Fibroblast of skin of right biceps (primary cell): ENCODE measurements around the gene GGACT.
A peak's percentile ranks its signal among the peaks of the same experiment; 100 is the strongest.
"Not testable (repeated sequence)": the region's sequence is repeated elsewhere in the genome, so short reads cannot be mapped to it uniquely, and the experiment has no call there.

Experiments used
- DNase-seq: peaks from one replicate; pipeline ENCODE4 v3.0.0-alpha.2; 2013

Gene GGACT

DNA sequence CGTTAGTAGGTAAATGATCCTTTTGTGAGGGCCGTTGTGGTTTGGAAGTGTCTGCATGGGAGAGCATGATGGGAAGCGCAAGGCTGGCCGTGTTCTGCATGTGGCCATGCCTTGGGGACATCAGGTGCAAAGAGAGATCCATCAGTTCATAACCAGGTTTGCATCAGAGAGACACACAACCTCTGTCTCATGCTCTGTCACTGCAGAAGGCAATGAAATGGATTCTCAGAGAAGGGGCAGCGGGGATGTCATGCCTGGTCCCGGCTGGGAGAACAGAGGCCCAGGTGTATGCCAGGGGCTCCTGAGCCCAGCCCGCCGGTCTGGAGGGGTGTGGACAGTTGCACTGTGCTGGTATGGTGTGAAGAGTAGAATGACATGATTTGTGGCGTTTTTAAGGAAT lies 60.2 kb downstream of the GGACT start:
- no peak for DNase-seq

DNA sequence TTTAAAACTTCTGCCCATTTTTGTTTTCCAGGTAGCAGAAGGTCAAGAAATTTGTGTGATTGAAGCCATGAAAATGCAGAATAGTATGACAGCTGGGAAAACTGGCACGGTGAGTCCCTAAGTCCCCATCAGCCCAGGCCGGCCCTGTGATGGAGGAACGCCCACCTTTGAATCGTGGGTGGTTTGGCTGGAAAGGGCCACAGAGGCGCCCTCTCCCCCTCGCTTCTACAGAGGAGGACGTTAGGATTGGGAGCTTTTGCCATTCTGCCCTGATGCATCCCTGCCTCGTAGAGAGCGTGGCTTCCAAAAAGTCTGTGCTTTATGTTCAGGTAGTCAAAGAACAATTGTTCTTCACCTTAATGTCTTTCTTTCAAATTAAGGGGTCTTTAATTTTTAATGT lies 60.9 kb downstream of the GGACT start:
- DNase-seq, result no peak

DNA sequence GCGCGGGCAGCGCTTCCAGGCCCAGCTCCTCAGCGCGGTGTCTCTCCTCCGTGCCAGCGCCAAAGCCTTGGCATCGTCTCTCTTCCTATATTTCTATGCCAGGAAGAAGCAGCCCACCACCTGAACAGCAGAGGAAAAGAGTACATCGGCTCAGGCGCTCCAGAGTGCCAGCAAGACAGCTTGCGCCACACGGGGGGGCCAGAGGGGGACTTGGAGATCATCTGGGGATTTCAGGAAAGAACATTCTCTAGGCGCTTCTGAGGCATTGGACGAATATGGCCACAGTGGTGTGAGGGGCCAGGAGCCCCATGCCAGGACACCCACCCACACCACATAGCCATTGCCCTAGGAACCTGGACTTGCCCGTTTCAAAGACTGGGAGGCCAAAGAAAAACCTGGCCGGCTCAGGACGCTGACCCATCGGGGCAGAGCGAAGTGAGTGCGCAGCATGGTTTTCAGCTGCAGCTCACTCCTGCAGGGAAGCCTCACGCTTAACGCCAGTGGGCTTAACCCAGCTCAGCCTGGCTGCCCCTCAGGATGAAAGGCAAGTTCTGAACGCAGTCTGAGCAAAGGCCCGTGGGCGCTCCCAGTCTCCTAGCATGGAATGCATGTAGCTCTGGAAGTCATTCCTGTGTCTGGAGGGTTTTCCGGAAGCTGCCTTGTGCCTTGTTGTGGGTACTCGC lies 62.1 kb downstream of the GGACT start:
- DNase-seq, result no peak

- DNase-seq, result no peak
Measured at GRCh38 chr13:100525453-100526317, 62.9 kb downstream of the GGACT start.

DNA sequence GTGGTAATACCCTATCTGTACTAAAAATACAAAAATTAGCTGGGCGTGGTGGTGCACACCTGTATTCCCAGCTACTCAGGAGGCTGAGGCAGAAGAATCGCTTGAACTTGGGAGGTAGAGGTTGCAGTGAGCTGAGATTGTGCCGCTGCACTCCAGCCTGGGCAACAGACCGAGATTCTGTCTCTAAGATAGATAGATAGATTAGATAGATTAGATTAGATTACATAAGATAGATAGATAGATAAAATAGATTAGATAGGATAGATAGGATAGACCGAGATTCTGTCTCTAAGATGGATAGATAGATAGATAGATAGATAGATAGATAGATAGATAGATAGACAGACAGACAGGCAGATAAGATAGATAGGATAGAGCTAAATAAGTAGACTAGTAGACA lies 63.9 kb downstream of the GGACT start:
- DNase-seq, result not testable (repeated sequence)

- DNase-seq, result no peak
Measured at GRCh38 chr13:100523981-100524386, 64.6 kb downstream of the GGACT start.

DNA sequence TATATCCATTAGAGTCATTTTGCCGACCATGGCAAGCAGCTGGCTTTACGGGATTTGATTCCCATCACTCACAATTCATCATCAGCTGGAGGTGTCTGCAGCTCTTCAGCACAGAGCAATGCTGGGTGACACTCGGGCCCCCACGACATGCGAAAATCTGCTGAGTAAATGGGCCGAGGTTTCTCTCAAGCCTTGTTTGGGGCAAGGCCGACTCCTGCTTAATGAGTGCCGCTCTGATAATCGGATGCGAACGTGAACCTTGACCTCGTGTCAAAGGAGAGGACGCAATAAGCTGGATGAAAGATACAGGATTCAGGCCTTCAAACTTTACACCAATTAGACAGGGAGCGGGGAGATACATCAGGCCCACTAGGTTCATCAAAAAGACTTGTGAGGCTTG lies 65.2 kb downstream of the GGACT start:
- no peak for DNase-seq

DNA sequence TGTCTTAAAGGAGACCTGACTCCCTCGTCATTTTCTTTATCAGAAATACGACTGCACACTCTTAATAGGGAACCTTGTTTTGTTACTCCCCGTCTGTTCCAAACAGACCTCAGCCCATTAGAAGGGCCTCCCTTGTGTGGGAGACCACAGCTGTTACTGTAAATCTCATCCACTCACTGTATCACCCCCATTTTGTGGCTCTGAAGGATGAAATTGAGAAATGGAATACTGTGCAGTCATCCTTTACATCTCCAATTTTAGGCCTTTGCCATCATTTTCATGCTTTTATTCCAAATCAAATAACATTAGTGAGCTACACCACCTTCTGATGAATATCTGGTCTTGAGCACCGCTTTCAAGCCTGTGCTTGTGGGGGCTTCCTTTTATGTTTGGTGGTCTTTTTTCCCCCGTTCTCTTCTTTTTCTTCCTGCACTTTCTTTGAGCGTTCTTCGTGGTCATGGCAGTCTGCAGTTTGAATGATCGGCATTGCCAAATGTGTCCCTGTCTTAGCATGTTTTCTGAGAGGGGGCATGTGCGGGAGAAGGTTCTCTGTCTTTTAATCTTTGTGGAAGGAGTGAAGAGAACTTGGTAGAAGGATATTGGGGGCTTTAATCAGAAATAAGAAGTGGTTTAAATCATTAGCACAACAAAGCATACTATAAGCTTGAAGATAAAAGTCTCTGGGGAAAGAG lies 65.8 kb downstream of the GGACT start:
- no peak for DNase-seq

GRCh38 chr13:100521851-100522617 lies 66.6 kb downstream of the GGACT start:
- no peak for DNase-seq

GRCh38 chr13:100520936-100521850 lies 67.4 kb downstream of the GGACT start:
- no peak for DNase-seq

DNA sequence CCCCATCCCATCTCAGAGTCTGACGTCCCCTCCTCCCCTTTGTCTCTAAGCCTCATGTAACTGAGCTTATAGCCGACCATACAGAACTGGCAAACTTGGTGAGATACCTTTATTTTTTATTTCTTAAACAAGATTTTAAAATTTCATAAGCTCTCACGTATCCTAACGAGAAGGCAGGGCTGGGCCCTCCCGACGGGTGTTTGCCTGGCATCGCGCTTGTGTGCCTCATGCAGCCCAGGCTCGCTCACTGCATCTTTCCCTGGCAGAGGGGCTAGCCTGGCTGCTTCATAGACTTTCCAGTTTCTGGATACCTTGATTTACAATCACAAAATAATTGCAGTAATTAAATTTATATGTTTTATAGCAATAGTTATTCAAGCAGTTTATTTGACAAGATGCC lies 69.0 kb downstream of the GGACT start:
- no peak for DNase-seq

DNA sequence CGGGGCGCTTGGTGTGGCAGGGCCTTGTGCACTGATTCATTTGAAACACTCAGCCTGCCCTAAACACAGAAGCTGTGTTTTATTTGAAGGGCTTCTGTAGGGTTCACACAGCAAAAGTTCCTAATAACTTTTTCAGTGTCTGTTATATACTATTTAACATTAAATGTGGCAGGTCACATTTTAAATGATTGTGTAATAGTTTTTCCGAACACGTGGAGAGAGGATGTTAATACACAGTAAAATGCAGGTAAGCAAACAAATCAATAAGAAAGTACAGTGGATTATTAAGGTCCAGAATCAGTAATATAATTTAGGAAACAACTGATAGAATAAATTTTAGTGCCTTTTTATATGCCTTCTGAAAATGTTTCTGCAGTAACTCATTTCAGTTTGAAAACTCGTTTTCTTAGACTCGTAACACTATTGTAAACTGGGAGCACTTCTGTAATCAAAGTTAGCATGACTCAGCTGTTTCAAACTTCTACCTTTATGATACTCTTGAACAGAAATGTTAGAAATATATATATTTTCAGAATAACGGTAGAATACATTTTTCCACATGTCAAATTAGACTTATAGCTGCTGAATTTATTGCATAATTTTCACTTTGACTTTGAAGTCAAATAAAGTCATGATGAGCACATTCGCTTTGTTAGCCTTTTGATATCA lies 70.1 kb downstream of the GGACT start:
- no peak for DNase-seq

GRCh38 chr13:100517728-100518127 lies 70.9 kb downstream of the GGACT start:
- DNase-seq, result no peak

DNA sequence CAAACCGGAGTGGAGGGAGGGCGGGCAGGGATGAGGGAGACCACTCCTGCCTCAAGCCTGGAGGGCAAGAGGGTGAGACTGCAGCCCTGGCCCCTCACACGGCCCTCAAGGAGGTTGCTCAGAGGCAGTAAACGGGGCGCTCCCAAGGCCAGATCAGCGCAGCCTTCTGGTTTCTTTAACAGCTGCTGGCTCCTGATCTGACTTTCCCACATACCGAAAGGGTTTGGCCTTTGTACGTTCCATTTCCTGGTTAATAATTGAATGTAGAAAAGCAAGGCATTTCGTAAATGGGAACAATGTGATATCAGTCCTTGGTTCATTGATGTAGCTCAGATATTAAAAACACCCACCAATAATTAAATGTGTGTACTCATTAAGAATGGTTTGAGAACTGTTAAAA lies 71.5 kb downstream of the GGACT start:
- no peak for DNase-seq

GRCh38 chr13:100515410-100515800 lies 73.2 kb downstream of the GGACT start:
- DNase-seq, result no peak

DNA sequence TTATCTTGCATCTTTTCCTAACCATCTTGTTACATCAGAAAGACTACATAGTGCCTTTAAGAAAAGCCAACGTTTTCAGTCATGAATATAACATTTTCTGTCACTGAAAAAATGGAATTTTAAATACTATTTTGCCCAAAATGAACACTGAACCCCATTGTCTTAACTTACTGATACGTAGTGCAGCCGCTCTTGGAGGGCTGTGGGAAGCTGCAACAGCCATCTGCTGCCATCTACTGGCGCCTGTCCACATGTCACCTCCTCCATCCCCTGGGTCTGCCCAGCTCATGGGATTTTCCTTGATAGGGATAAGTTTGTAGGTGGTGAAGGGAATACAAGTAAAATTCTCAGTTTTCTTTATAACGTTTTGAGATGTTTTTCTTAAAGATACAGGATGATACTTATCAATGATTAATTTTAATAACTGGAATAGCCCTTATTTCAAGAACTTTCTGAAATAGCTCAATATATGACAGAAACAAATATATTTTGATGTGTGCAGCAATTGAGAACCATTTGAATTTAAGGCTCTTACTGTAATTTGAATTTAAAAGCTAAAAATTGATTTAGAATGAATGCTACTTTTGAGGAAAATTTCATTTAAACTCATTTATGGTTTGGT lies 73.7 kb downstream of the GGACT start:
- peak; percentile 68 for DNase-seq

GRCh38 chr13:100513987-100514670 lies 74.5 kb downstream of the GGACT start:
- no peak for DNase-seq

DNA sequence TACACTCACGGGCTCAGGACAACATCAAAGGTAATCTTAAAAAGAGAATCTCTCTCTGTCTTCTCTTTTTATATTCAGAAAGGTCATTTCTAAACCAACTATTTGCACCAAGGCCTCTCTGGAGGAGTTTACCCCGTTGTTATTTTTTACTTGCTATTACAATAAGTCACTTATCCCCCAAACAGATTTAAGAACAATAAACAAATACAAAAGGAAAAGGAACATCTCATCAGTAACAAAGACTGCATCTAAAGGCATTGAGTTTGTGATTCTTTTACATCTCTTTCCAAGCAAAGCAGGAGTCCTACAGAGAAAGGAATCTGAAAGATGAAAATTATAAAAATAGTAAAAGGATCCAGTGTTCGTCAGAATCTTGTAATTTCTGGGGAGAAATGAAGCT lies 75.4 kb downstream of the GGACT start:
- DNase-seq, result no peak

- peak; percentile 33 for DNase-seq
Measured at GRCh38 chr13:100512422-100512821, 76.2 kb downstream of the GGACT start.

DNA sequence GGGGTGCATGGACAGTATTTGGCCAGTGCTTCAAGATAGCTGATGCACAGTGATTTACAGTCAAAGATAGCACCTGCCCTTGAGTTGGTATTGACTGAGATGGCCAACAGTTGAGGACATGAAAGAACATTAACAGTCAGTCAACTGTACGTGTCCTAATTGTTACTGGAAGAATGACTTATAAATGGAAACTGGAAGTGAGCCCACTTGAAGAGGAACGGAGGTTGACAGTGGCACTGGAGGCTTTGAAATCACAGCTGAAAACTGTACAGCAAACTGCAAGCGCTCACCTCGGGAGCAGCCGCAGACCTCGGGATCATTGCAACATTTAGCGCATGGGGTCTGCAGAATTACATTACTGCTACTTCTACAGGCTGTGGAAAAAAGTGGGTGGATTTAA lies 77.1 kb downstream of the GGACT start:
- DNase-seq, result no peak
